Neural cell (in vitro differentiated cells): ENCODE data around the gene MRPS12. TPM values are rescaled to one million over a fixed set of nuclear protein-coding genes. Genes with fewer than 3 reads are reported as not detected.

Experiments used
- H2AFZ ChIP-seq: fragments of 200-600, 300-800 bp; sonication (generic), shearing (Covaris generic); 2 replicates; pipeline ENCODE4 v1.6.0; 2014; ENCODE audit warnings: low read depth, mild to moderate bottlenecking, antibody characterized with exemption, low read length, moderate library complexity
- H3F3A ChIP-seq: fragments of 200-600 bp; shearing (Covaris generic); 2 replicates; pipeline ENCODE4 v1.6.1; 2016; ENCODE audit warnings: mild to moderate bottlenecking, moderate library complexity, mixed read lengths, antibody characterized with exemption, low read length; ENCODE audit not compliant: insufficient read depth, poor library complexity, severe bottlenecking
- H3K27ac ChIP-seq: fragments of 200-600, 300-800 bp; sonication (generic), shearing (Covaris generic); 2 replicates; pipeline ENCODE4 v1.5.1; 2014; ENCODE audit warnings: mild to moderate bottlenecking, low read length, moderate library complexity
- H3K27me3 ChIP-seq: fragments of 300-800, 200-600 bp; sonication (generic), shearing (Covaris generic); 2 replicates; pipeline ENCODE4 v1.6.0; 2014; ENCODE audit warnings: mild to moderate bottlenecking, low read depth, low read length, moderate library complexity; ENCODE audit not compliant: insufficient read depth
- H3K36me3 ChIP-seq: fragments of 300-800, 200-600 bp; sonication (generic), shearing (Covaris generic); 2 replicates; pipeline ENCODE4 v1.5.1; 2014; ENCODE audit warnings: mild to moderate bottlenecking, antibody characterized with exemption, low read length, moderate library complexity; ENCODE audit not compliant: insufficient read depth
- H3K4me2 ChIP-seq: fragments of 300-800, 200-600 bp; sonication (generic), shearing (Covaris generic); 2 replicates; pipeline ENCODE4 v1.6.0; 2014; ENCODE audit warnings: mild to moderate bottlenecking, low read length
- H3K4me3 ChIP-seq: fragments of 300-800, 200-600 bp; sonication (generic), shearing (Covaris generic); 2 replicates; pipeline ENCODE4 v1.5.1; 2014; ENCODE audit warnings: mild to moderate bottlenecking, low read length, moderate library complexity
- H3K79me2 ChIP-seq: fragments of 200-600 bp; shearing (Covaris generic); replicated peaks from 2 replicates; pipeline ENCODE4 v1.6.0; 2014; ENCODE audit warnings: mild to moderate bottlenecking, low read length, moderate library complexity; ENCODE audit not compliant: insufficient read depth
- H3K9ac ChIP-seq: fragments of 300-800, 200-600 bp; sonication (generic), shearing (Covaris generic); 2 replicates; pipeline ENCODE4 v1.6.1; 2016; ENCODE audit warnings: mild to moderate bottlenecking, low read length, mixed read lengths
- H3K9me2 ChIP-seq: fragments of 200-600 bp; shearing (Covaris generic); 2 replicates; pipeline ENCODE4 v1.6.1; 2016; ENCODE audit warnings: mild to moderate bottlenecking, low read length, mixed read lengths; ENCODE audit not compliant: insufficient read depth
- H3K9me3 ChIP-seq: fragments of 200-600, 300-800 bp; sonication (generic), shearing (Covaris generic); 2 replicates; pipeline ENCODE4 v1.6.1; 2016; ENCODE audit warnings: mild to moderate bottlenecking, mixed run types, low read length, moderate library complexity, mixed read lengths
- H4K20me1 ChIP-seq: fragments of 200-600 bp; shearing (Covaris generic); 2 replicates; pipeline ENCODE4 v1.6.1; 2016; ENCODE audit warnings: mild to moderate bottlenecking, mixed run types; ENCODE audit not compliant: insufficient read depth
- CTCF ChIP-seq: fragments of 450-650 bp; IDR thresholded peaks from 2 replicates; pipeline ENCODE4 v1.5.1; 2014; ENCODE audit warnings: antibody characterized with exemption, mild to moderate bottlenecking, moderate library complexity; ENCODE audit not compliant: poor library complexity, severe bottlenecking
- EP300 ChIP-seq: fragments of 450-650 bp; conservative IDR thresholded peaks from 2 replicates; pipeline ENCODE4 v1.6.1; 2014; ENCODE audit warnings: antibody characterized with exemption, mild to moderate bottlenecking, moderate library complexity; ENCODE audit not compliant: poor library complexity, severe bottlenecking
- EZH2 ChIP-seq: fragments of 200-600, 300-800 bp; shearing (Covaris generic), sonication (generic); IDR thresholded peaks from 2 replicates; pipeline ENCODE4 v1.6.1; 2014; ENCODE audit warnings: antibody characterized with exemption, low read length, borderline replicate concordance, mild to moderate bottlenecking; ENCODE audit not compliant: insufficient read depth, poor library complexity, severe bottlenecking
- MXI1 ChIP-seq: fragments of 450-650 bp; conservative IDR thresholded peaks from 2 replicates; pipeline ENCODE4 v1.6.1; 2014; ENCODE audit warnings: antibody characterized with exemption, mild to moderate bottlenecking; ENCODE audit not compliant: poor library complexity, severe bottlenecking
- POLR2AphosphoS5 ChIP-seq: IDR thresholded peaks from 2 replicates; pipeline ENCODE4 v1.6.1; 2012
- RAD21 ChIP-seq: fragments of 450-650 bp; conservative IDR thresholded peaks from 2 replicates; pipeline ENCODE4 v1.6.1; 2014; ENCODE audit warnings: antibody characterized with exemption, mild to moderate bottlenecking, moderate library complexity
- SMC3 ChIP-seq: fragments of 450-650 bp; conservative IDR thresholded peaks from 2 replicates; pipeline ENCODE4 v1.6.1; 2014; ENCODE audit warnings: antibody characterized with exemption, mild to moderate bottlenecking, moderate library complexity; ENCODE audit not compliant: poor library complexity
- TAF1 ChIP-seq: IDR thresholded peaks from 2 replicates; pipeline ENCODE4 v1.6.1; 2012; ENCODE audit warnings: low read depth
- polyA plus RNA-seq: library from polyadenylated mRNA; depleted of rRNA; stranded (reverse); fragments of >200 nt; gene quantifications from 2 replicates; pipeline ENCODE4 v1.2.3, GENCODE V29; 2014
- TF ChIP-seq, protein P1 (sequence below): IDR thresholded peaks from 2 replicates; pipeline ENCODE4 v1.6.1; 2012; ENCODE audit warnings: borderline replicate concordance

Gene MRPS12
- polyA plus RNA-seq, 1 donor from 2014 or later, result 30.0 TPM

- Histone ChIP-seq H2AFZ (no peak overlapping the region), H3K27me3 (no peaks in the 10 kb centered on the region), H3K9me2 (no peaks in the 10 kb centered on the region), H4K20me1 (no peaks in the 10 kb centered on the region), H3K4me3 (no peak overlapping the region), H3K4me2 (no peak overlapping the region), H3K27ac (no peak overlapping the region), H3K79me2 (no peaks in the 10 kb centered on the region), H3F3A (no peaks in the 10 kb centered on the region), H3K9ac (no peak overlapping the region), H3K36me3 (no peaks in the 10 kb centered on the region), H3K9me3 (no peaks in the 10 kb centered on the region)
- TF ChIP-seq TAF1, result no peak
These were observed 20.4 kb downstream of the MRPS12 start for GRCh38 chr19:38951187-38951586.

DNA sequence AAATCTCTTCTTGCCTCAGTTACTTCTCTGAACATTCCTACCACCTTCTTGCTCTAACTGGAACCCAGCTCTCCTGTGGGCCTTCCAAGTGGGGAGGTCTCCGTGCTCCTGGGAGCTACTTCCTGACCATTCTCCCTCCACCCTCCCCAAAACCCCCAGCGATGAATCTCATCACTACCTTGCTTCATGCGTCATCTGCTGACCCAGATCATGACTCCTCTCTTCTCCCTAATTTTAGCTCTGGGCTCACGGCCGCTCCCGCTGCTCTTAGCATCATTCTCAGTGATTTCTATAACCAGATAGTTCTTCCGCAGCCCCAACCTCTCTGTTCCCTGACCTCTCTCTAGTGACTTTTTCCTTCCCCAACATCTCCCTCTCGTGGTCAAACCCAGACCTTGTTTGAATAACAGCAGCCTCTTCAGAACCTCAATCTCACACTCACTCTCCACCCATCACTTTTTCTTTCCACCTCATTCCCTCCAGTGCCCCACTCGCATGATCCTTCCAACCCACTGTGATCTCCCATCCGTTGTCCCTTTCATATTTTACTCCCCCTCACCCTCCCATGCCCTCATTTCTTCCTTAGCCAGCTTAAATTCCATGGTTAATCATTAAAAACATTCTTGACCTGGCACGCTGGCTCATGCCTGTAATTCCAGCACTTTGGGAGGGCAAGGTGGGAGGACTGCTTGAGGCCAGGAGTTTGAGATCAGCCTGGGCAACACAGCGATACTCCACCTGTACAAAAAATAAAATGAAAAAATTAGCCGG is 21.8 kb downstream of the MRPS12 start:
- Histone ChIP-seq H4K20me1 (no peaks in the 10 kb centered on the region), H3F3A (no peaks in the 10 kb centered on the region), H3K9me2 (no peaks in the 10 kb centered on the region), H3K27me3 (no peaks in the 10 kb centered on the region), H3K79me2 (no peaks in the 10 kb centered on the region), H3K36me3 (no peaks in the 10 kb centered on the region), H3K9ac (no peak overlapping the region), H3K4me3 (no peak overlapping the region), H2AFZ (no peak overlapping the region), H3K27ac (no peak overlapping the region), H3K9me3 (no peaks in the 10 kb centered on the region), H3K4me2 (no peak overlapping the region)
- TF ChIP-seq EZH2, result no peak
- TF ChIP-seq SMC3, result peak; percentile 30
- no peak for TF ChIP-seq EP300
- TF ChIP-seq MXI1, result no peak
- TF ChIP-seq RAD21, result no peak
- peak; percentile 44 for TF ChIP-seq CTCF
- TF ChIP-seq, protein P1, sequence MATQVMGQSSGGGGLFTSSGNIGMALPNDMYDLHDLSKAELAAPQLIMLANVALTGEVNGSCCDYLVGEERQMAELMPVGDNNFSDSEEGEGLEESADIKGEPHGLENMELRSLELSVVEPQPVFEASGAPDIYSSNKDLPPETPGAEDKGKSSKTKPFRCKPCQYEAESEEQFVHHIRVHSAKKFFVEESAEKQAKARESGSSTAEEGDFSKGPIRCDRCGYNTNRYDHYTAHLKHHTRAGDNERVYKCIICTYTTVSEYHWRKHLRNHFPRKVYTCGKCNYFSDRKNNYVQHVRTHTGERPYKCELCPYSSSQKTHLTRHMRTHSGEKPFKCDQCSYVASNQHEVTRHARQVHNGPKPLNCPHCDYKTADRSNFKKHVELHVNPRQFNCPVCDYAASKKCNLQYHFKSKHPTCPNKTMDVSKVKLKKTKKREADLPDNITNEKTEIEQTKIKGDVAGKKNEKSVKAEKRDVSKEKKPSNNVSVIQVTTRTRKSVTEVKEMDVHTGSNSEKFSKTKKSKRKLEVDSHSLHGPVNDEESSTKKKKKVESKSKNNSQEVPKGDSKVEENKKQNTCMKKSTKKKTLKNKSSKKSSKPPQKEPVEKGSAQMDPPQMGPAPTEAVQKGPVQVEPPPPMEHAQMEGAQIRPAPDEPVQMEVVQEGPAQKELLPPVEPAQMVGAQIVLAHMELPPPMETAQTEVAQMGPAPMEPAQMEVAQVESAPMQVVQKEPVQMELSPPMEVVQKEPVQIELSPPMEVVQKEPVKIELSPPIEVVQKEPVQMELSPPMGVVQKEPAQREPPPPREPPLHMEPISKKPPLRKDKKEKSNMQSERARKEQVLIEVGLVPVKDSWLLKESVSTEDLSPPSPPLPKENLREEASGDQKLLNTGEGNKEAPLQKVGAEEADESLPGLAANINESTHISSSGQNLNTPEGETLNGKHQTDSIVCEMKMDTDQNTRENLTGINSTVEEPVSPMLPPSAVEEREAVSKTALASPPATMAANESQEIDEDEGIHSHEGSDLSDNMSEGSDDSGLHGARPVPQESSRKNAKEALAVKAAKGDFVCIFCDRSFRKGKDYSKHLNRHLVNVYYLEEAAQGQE, result no peak
- TF ChIP-seq TAF1, result no peak
- TF ChIP-seq POLR2AphosphoS5, result no peak
